GM19351 (cell line): ENCODE data around the gene HOXD1.

Experiments used
- ATAC-seq: cut with Tn5 transposase; IDR thresholded peaks from one replicate; pipeline ENCODE4 v1.9.1; 2021; ENCODE audit warnings: mild to moderate bottlenecking, moderate library complexity; ENCODE audit not compliant: unreplicated experiment

HOXD1 gene

GRCh38 chr2:176164611-176165369, 23.7 kb upstream of the HOXD1 start:
- no peak for ATAC-seq

- ATAC-seq: no peak
Measured at GRCh38 chr2:176165370-176166050, 23.0 kb upstream of the HOXD1 start.

GRCh38 chr2:176166272-176166671, 22.2 kb upstream of the HOXD1 start:
- ATAC-seq: no peak

GRCh38 chr2:176167398-176167797, 21.1 kb upstream of the HOXD1 start:
- no peak for ATAC-seq

- ATAC-seq: no peak
Measured at GRCh38 chr2:176169181-176169580, 19.3 kb upstream of the HOXD1 start.

GRCh38 chr2:176169711-176170110, 18.8 kb upstream of the HOXD1 start:
- ATAC-seq: no peak

- no peak for ATAC-seq
Measured at GRCh38 chr2:176170602-176171305, 17.7 kb upstream of the HOXD1 start.

- ATAC-seq: no peak
Measured at GRCh38 chr2:176171351-176172006, 17.0 kb upstream of the HOXD1 start.

- ATAC-seq: no peak
Measured at GRCh38 chr2:176172007-176172894, 16.2 kb upstream of the HOXD1 start.

GRCh38 chr2:176172895-176173566, 15.4 kb upstream of the HOXD1 start:
- ATAC-seq: no peak

GRCh38 chr2:176173567-176174381, 14.7 kb upstream of the HOXD1 start:
- ATAC-seq: no peak

- no peak for ATAC-seq
Measured at GRCh38 chr2:176174382-176174823, 14.1 kb upstream of the HOXD1 start.

GRCh38 chr2:176174824-176175708, 13.4 kb upstream of the HOXD1 start:
- ATAC-seq: no peak

GRCh38 chr2:176175709-176176607, 12.5 kb upstream of the HOXD1 start:
- no peak for ATAC-seq

GRCh38 chr2:176177580-176178037, 10.9 kb upstream of the HOXD1 start:
- ATAC-seq: no peak

- ATAC-seq: peak; percentile 40
Measured at GRCh38 chr2:176178038-176178756, 10.3 kb upstream of the HOXD1 start.
